K562 (cell line): ENCODE results near the gene CEP162.

Experiments
- CTCF ChIP-seq, 3 experiments: IDR thresholded peaks in 2 of 3; conservative IDR thresholded peaks in 1 of 3; 2 replicates each; pipeline ENCODE4 v1.5.1; 2011 to 2012; ENCODE audit warnings: low read length in 3 of 3, mild to moderate bottlenecking in 3 of 3, control low read depth in 2 of 3, improper control_type of control experiment in 1 of 3, inconsistent platforms in 1 of 3, low read depth in 1 of 3, mixed read lengths in 1 of 3, moderate library complexity in 1 of 3; ENCODE audit not compliant: insufficient read depth in 2 of 3
- ELF1 ChIP-seq: fragments of 200-800 bp; sonication (Bioruptor generic); IDR thresholded peaks from 2 replicates; pipeline ENCODE4 v1.6.1; 2016; ENCODE audit warnings: missing genetic modification characterization, missing compliant biosample characterization
- POLR2AphosphoS5 ChIP-seq: IDR thresholded peaks from 2 replicates; pipeline ENCODE4 v1.6.1; 2011; ENCODE audit warnings: mild to moderate bottlenecking, low read depth, low read length, moderate library complexity; ENCODE audit not compliant: control insufficient read depth, insufficient read depth
- ZNF174 ChIP-seq: fragments of 250-450 bp; sonication (Bioruptor Pico); IDR thresholded peaks from 2 replicates; pipeline ENCODE4 v1.4.0; 2020; ENCODE audit warnings: mild to moderate bottlenecking
- ZNF639 ChIP-seq, 2 experiments: fragments of 200-800 bp in 1 of 2; sonication (Bioruptor generic) in 1 of 2; sonication (generic) in 1 of 2; formaldehyde crosslinking in 1 of 2; IDR thresholded peaks in 1 of 2; conservative IDR thresholded peaks in 1 of 2; 2 replicates each; pipeline versions ENCODE4 v1.5.0 to v1.6.1; 2016 to 2020; ENCODE audit warnings: missing compliant biosample characterization in 1 of 2, missing genetic modification characterization in 1 of 2, missing genetic modification reagents in 1 of 2

GRCh38 chr6:84274856-84275255 is 47.4 kb upstream of the CEP162 start:
- TF ChIP-seq ZNF639 (CRISPR knock-in tag; conservative IDR thresholded peaks at IDR 0.05 in 1 of 2, IDR thresholded peaks at IDR 0.05 in 1 of 2) (no peak), POLR2AphosphoS5 (no peak), CTCF (IDR thresholded peaks at IDR 0.05 in 2 of 3, conservative IDR thresholded peaks at IDR 0.05 in 1 of 3; ENCODE audit: insufficient read depth in 2 of 3, low read depth in 1 of 3, low read length in 3 of 3) (no peak), ELF1 (tag) (no peak), ZNF174 (no peak)
